K562 (cell line): Measurements from ENCODE around the gene ALKBH2. TPM values are rescaled to one million over a fixed set of nuclear protein-coding genes. Genes with fewer than 3 reads are reported as not detected.
A peak's percentile ranks its signal among the peaks of the same experiment; 100 is the strongest.

Experiments
- ATAC-seq: fragments of 200-7000 bp; cut with Tn5 transposase; 3 replicates; pipeline ENCODE4 v1.9.1; 2020; ENCODE audit warnings: moderate library complexity
- BruUV-seq: library from RNA; stranded (reverse); fragments of 400-500 nt; replicated peaks from 2 replicates; lab custom pipeline; 2021; lab: Mats Ljungman, UMichigan
- CTCF ChIA-PET: fragments of 300-600 bp; formaldehyde crosslinking; extraction: SDS; loops from one replicate; lab custom pipeline; 2021; ENCODE audit warnings: low intra/inter-chr PET ratio; lab: Yijun Ruan, JAX
- POLR2A ChIA-PET: fragments of 300-600, 350-650 bp; sonication (Branson Sonifier 250); formaldehyde crosslinking; extraction: SDS; loops from one replicate; lab custom pipeline; 2021; ENCODE audit warnings: antibody characterized with exemption, inconsistent platforms; lab: Yijun Ruan, JAX
- DNase-seq, 4 experiments: peaks; one replicate each; pipeline versions ENCODE4 v3.0.0 to v3.0.0-alpha.2; 2011 to 2018; ENCODE audit warnings: low spot score in 3 of 4, mixed read lengths in 3 of 4; ENCODE audit errors: extremely low read depth in 1 of 4
- FAIRE-seq: peaks from 2 replicates; lab custom pipeline; 2011; peaks lifted over from hg19 to GRCh38; lab: Jason Lieb, UNC
- H2AFZ ChIP-seq: 2 replicates; pipeline ENCODE4 v1.6.0; 2011; ENCODE audit warnings: low read depth, low read length, control low read depth, inconsistent platforms
- H3K27ac ChIP-seq: fragments of 200-600 bp; 3 replicates; pipeline ENCODE4 v1.8.0; 2011; ENCODE audit warnings: low read depth, mild to moderate bottlenecking, control low read depth, inconsistent platforms, low read length, moderate library complexity, mixed read lengths; ENCODE audit errors: extremely low read depth
- H3K27me3 ChIP-seq, 2 experiments: fragments of 300-600 bp in 1 of 2; 2 replicates in 1 of 2; 3 replicates in 1 of 2; pipeline versions ENCODE4 v1.6.0 to v1.8.0; 2011; ENCODE audit warnings: inconsistent platforms in 2 of 2, low read length in 2 of 2, mild to moderate bottlenecking in 1 of 2, mixed read lengths in 1 of 2, moderate library complexity in 1 of 2; ENCODE audit not compliant: control insufficient read depth in 2 of 2, insufficient read depth in 2 of 2
- H3K36me3 ChIP-seq: fragments of 300-600 bp; 3 replicates; pipeline ENCODE4 v1.8.0; 2011; ENCODE audit warnings: mild to moderate bottlenecking, low read length, inconsistent platforms; ENCODE audit not compliant: control insufficient read depth, insufficient read depth
- H3K4me1 ChIP-seq, 2 experiments: fragments of 200-600 bp in 1 of 2; replicated peaks in 1 of 2; 2 replicates in 1 of 2; 3 replicates in 1 of 2; pipeline versions ENCODE4 v1.5.1 to v1.8.0; 2011; ENCODE audit warnings: inconsistent platforms in 2 of 2, low read length in 2 of 2, mild to moderate bottlenecking in 1 of 2, mixed read lengths in 1 of 2, moderate library complexity in 1 of 2; ENCODE audit not compliant: control insufficient read depth in 2 of 2, insufficient read depth in 2 of 2
- H3K4me2 ChIP-seq: 2 replicates; pipeline ENCODE4 v1.6.1; 2011; ENCODE audit warnings: low read length, control low read depth, inconsistent platforms, mixed read lengths; ENCODE audit not compliant: insufficient read depth
- H3K4me3 ChIP-seq: fragments of 200-600 bp; sonication (generic), shearing (Covaris generic); 2 replicates; pipeline ENCODE4 v1.5.1; 2016; ENCODE audit warnings: control low read depth, inconsistent platforms
- H3K79me2 ChIP-seq: fragments of 200-600 bp; 3 replicates; pipeline ENCODE4 v1.8.0; 2011; ENCODE audit warnings: low read length, inconsistent platforms; ENCODE audit not compliant: control insufficient read depth, insufficient read depth
- H3K9ac ChIP-seq, 2 experiments: 2 replicates each; pipeline versions ENCODE4 v1.6.0 to v1.6.1; 2011; ENCODE audit warnings: low read depth in 2 of 2, low read length in 2 of 2, control low read depth in 1 of 2, inconsistent platforms in 1 of 2, mild to moderate bottlenecking in 1 of 2, mixed read lengths in 1 of 2; ENCODE audit not compliant: insufficient read depth in 1 of 2
- H3K9me1 ChIP-seq: one replicate; pipeline ENCODE4 v1.6.0; 2011; ENCODE audit warnings: inconsistent platforms, mild to moderate bottlenecking, low read length, moderate library complexity; ENCODE audit not compliant: control insufficient read depth, insufficient read depth
- H3K9me3 ChIP-seq: replicated peaks from 2 replicates; pipeline ENCODE4 v1.5.1; 2011; ENCODE audit warnings: low read depth, low read length, inconsistent platforms; ENCODE audit not compliant: control insufficient read depth, insufficient read depth
- H4K20me1 ChIP-seq: replicated peaks from 2 replicates; pipeline ENCODE4 v1.6.1; 2011; ENCODE audit warnings: low read length, inconsistent platforms, mixed read lengths; ENCODE audit not compliant: control insufficient read depth, insufficient read depth
- CHCHD3 ChIP-seq: fragments of 250-450 bp; sonication (Bioruptor Pico); IDR thresholded peaks from 2 replicates; pipeline ENCODE4 v2.1.2; 2022; ENCODE audit warnings: mild to moderate bottlenecking
- ELF2 ChIP-seq: fragments of 250-450 bp; sonication (Bioruptor Pico); IDR thresholded peaks from 2 replicates; pipeline ENCODE4 v1.5.0; 2021; ENCODE audit warnings: mild to moderate bottlenecking
- HDAC6 ChIP-seq: IDR thresholded peaks from 2 replicates; pipeline ENCODE4 v1.6.1; 2012; ENCODE audit warnings: low read depth, mild to moderate bottlenecking, control low read depth, inconsistent platforms, low read length, moderate library complexity
- NR2C1 ChIP-seq, 2 experiments: fragments of 450-650 bp; IDR thresholded peaks; 2 replicates each; pipeline ENCODE4 v1.6.1; 2017; ENCODE audit warnings: mild to moderate bottlenecking in 2 of 2, antibody characterized with exemption in 1 of 2, inconsistent platforms in 1 of 2, missing compliant biosample characterization in 1 of 2, missing genetic modification characterization in 1 of 2
- POU5F1 ChIP-seq: fragments of 150-350 bp; IDR thresholded peaks from 2 replicates; pipeline ENCODE4 v1.6.1; 2014; ENCODE audit warnings: borderline replicate concordance, low read length, low read depth, mild to moderate bottlenecking; ENCODE audit not compliant: partially characterized antibody
- SAFB2 ChIP-seq: fragments of 200-400 bp; formaldehyde crosslinking; IDR thresholded peaks from 2 replicates; pipeline ENCODE4 v1.6.1; 2018; ENCODE audit warnings: borderline replicate concordance, low read length, low read depth, moderate library complexity; ENCODE audit not compliant: severe bottlenecking
- ZFP91 ChIP-seq: sonication (generic); formaldehyde crosslinking; IDR thresholded peaks from 2 replicates; pipeline ENCODE4 v1.8.0; 2022; ENCODE audit warnings: mild to moderate bottlenecking, missing genetic modification reagents
- ZNF311 ChIP-seq: fragments of 250-450 bp; sonication (Bioruptor Pico); IDR thresholded peaks from 2 replicates; pipeline ENCODE4 v1.4.0; 2020; ENCODE audit warnings: mild to moderate bottlenecking, moderate library complexity
- ZNF740 ChIP-seq, 3 experiments: fragments of 200-800 bp in 1 of 3; sonication (Bioruptor generic) in 1 of 3; sonication (generic) in 1 of 3; formaldehyde crosslinking in 1 of 3; IDR thresholded peaks; 2 replicates each; pipeline versions ENCODE4 v1.6.1 to v1.8.0; 2016 to 2022; ENCODE audit warnings: mild to moderate bottlenecking in 2 of 3, missing compliant biosample characterization in 2 of 3, missing genetic modification characterization in 2 of 3, missing genetic modification reagents in 1 of 3
- WGBS: fragments of 100-300 bp; shearing (Covaris generic); methylation state at CpG from one replicate; pipeline ENCODE4 v1.1.6; 2016; ENCODE audit warnings: low coverage, mixed read lengths; ENCODE audit not compliant: insufficient coverage; ENCODE audit errors: missing lambda C conversion rate; 5-methylcytosine and 5-hydroxymethylcytosine counted together
- in situ Hi-C: fragments of 300-500 bp; cut with MboI; formaldehyde crosslinking; loops from 4 replicates; pipeline ENCODE4 v1.15.0; 2018; ENCODE audit warnings: inconsistent platforms, mixed read lengths
- intact Hi-C: fragments of 100-400 bp; cut with micrococcal nuclease; formaldehyde crosslinking; loops from 2 replicates; pipeline ENCODE4 v1.14.2; 2022
- polyA plus RNA-seq, 8 experiments: library from polyadenylated mRNA; depleted of rRNA in 4 of 8; stranded (reverse) in 5 of 8; unstranded in 3 of 8; fragments of >200 nt; fragmentation: Nextera tagmentation in 2 of 8; fragmentation: Illumina TruSeq in 1 of 8; extraction: Ambion mirVana in 2 of 8; extraction: Trizol in 1 of 8; gene quantifications; 2 replicates each; pipeline versions ENCODE4 v1.2.1 to v1.2.3, GENCODE V29; 2011 to 2014; ENCODE audit warnings: inconsistent platforms in 1 of 8, missing spikeins in 1 of 8
- total RNA-seq, 7 experiments: library from RNA; depleted of rRNA in 6 of 7; stranded (reverse); fragments of >200 nt in 6 of 7; fragmentation: Illumina TruSeq in 2 of 7; extraction: Trizol in 2 of 7; gene quantifications; 2 replicates each; pipeline versions ENCODE4 v1.2.1 to v1.2.3, GENCODE V29; 2011 to 2021; ENCODE audit warnings: low replicate concordance in 1 of 7
- TF ChIP-seq, protein P1 (sequence below): fragments of 250-450 bp; sonication (Bioruptor Pico); IDR thresholded peaks from 2 replicates; pipeline ENCODE4 v1.4.0; 2020; ENCODE audit warnings: mild to moderate bottlenecking, moderate library complexity

ALKBH2 gene
- total and polyA plus RNA-seq, 9 of the 15 experiments (the other 6 are each of a cell fraction or from before 2014, with no cell fraction given), result 5.9 to 56.1 (median 41.9) TPM

- H3K27me3 ChIP-seq, result peaks cover 18 to 52% of the 10 kb centered on the region in 2 experiments; a peak in 4 of 5 replicates
- no peaks in the 10 kb centered on the region for H3K9me1 ChIP-seq
- in situ Hi-C loops (no loop called here), intact Hi-C loops (loop anchor here (5.0 to 10.0 kb wide), 2 partner anchors 126 to 253 kb away; no protein-coding TSS in a partner anchor)
- BruUV-seq, result no TSS peak
- H3K4me1 ChIP-seq, result no peaks in the 10 kb centered on the region; a peak in 3 of 5 replicates
- no peaks in the 10 kb centered on the region for H3K36me3 ChIP-seq
- H4K20me1 ChIP-seq, result peaks cover 6% of the 10 kb centered on the region; the same call in 1 of the 2 replicates
- DNase-seq, result no peak
- no peak for FAIRE-seq
- no peak overlapping the region for H2AFZ ChIP-seq
- CTCF ChIA-PET, result no interaction called here
- no peak overlapping the region for H3K4me3 ChIP-seq
- ATAC-seq, result no peak; the same call in 1 of the 3 replicates
- no peak overlapping the region for H3K27ac ChIP-seq
- H3K79me2 ChIP-seq, result no peaks in the 10 kb centered on the region
- 1% methylated on average over 24 of the region's 24 CpGs for WGBS
- H3K4me2 ChIP-seq, result no peak overlapping the region
- no peak overlapping the region for H3K9ac ChIP-seq
- POLR2A ChIA-PET, result interaction anchor here (0.6 to 0.8 kb wide), 2 partner anchors 31 to 270 kb away, joined by 3 read pairs; no protein-coding TSS in a partner anchor
- no peaks in the 10 kb centered on the region for H3K9me3 ChIP-seq
- no peak for TF ChIP-seq CHCHD3
- TF ChIP-seq ELF2 (CRISPR knock-in tag), result no peak
- TF ChIP-seq ZFP91 (CRISPR knock-in tag), result 0 out of 2 replicates have a peak, but pooled peaks have one; percentile 58
- no peak for TF ChIP-seq NR2C1 (IDR thresholded peaks at IDR 0.05)
- no peak for TF ChIP-seq NR2C1 (tag; IDR thresholded peaks at IDR 0.05)
- TF ChIP-seq SAFB2, result no peak
- TF ChIP-seq, protein P1, sequence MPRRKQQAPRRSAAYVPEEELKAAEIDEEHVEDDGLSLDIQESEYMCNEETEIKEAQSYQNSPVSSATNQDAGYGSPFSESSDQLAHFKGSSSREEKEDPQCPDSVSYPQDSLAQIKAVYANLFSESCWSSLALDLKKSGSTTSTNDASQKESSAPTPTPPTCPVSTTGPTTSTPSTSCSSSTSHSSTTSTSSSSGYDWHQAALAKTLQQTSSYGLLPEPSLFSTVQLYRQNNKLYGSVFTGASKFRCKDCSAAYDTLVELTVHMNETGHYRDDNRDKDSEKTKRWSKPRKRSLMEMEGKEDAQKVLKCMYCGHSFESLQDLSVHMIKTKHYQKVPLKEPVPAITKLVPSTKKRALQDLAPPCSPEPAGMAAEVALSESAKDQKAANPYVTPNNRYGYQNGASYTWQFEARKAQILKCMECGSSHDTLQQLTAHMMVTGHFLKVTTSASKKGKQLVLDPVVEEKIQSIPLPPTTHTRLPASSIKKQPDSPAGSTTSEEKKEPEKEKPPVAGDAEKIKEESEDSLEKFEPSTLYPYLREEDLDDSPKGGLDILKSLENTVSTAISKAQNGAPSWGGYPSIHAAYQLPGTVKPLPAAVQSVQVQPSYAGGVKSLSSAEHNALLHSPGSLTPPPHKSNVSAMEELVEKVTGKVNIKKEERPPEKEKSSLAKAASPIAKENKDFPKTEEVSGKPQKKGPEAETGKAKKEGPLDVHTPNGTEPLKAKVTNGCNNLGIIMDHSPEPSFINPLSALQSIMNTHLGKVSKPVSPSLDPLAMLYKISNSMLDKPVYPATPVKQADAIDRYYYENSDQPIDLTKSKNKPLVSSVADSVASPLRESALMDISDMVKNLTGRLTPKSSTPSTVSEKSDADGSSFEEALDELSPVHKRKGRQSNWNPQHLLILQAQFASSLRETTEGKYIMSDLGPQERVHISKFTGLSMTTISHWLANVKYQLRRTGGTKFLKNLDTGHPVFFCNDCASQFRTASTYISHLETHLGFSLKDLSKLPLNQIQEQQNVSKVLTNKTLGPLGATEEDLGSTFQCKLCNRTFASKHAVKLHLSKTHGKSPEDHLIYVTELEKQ (CRISPR knock-in tag), result no peak
- no peak for TF ChIP-seq POU5F1
- no peak for TF ChIP-seq HDAC6
- TF ChIP-seq ZNF311 (CRISPR knock-in tag), result no peak
- TF ChIP-seq ZNF740 (CRISPR knock-in tag; IDR thresholded peaks at IDR 0.05), result peak; percentile 65; the same call in 1 of the 2 replicates
- TF ChIP-seq ZNF740 (tag; IDR thresholded peaks at IDR 0.05), result no peak
Measured at GRCh38 chr12:109131154-109132050, 38.1 kb upstream of the ALKBH2 start.
